IMR-90 (cell line): ENCODE data around the gene PFKFB2. TPM values are rescaled to one million over a fixed set of nuclear protein-coding genes. Genes with fewer than 3 reads are reported as not detected.
A peak's percentile ranks its signal among the peaks of the same experiment; 100 is the strongest.

ENCODE experiments used
- ATAC-seq: fragments of 200-7000 bp; cut with Tn5 transposase; 2 replicates; pipeline ENCODE4 v1.9.1; 2020; ENCODE audit warnings: low read depth, mild to moderate bottlenecking, moderate library complexity
- BruUV-seq: library from RNA; stranded (reverse); fragments of 400-500 nt; replicated peaks from 2 replicates; lab custom pipeline; 2021; lab: Mats Ljungman, UMichigan
- CTCF ChIA-PET: fragments of 300-600 bp; formaldehyde crosslinking; extraction: SDS; loops from one replicate; lab custom pipeline; 2021; ENCODE audit warnings: antibody characterized with exemption; lab: Yijun Ruan, JAX
- POLR2A ChIA-PET: fragments of 300-600 bp; sonication (Branson Sonifier 250); formaldehyde crosslinking; loops from one replicate; lab custom pipeline; 2022; ENCODE audit warnings: antibody characterized with exemption; ENCODE audit not compliant: unreplicated experiment; lab: Charles Lee
- DNase-seq: peaks from one replicate; pipeline ENCODE4 v3.0.0; 2013
- H2AFZ ChIP-seq: replicated peaks from 2 replicates; pipeline ENCODE3; 2013; ENCODE audit warnings: low read length, mild to moderate bottlenecking; ENCODE audit not compliant: poor library complexity
- H2AK5ac ChIP-seq: 2 replicates; pipeline ENCODE4 v1.6.1; 2013; ENCODE audit warnings: low read depth, low read length, inconsistent platforms
- H2AK9ac ChIP-seq: replicated peaks from 2 replicates; pipeline ENCODE3; 2013; ENCODE audit warnings: mild to moderate bottlenecking, low read depth, low read length, moderate library complexity; ENCODE audit not compliant: poor library complexity
- H2BK120ac ChIP-seq: 2 replicates; pipeline ENCODE4 v1.6.1; 2013; ENCODE audit warnings: low read depth, low read length, inconsistent platforms
- H2BK15ac ChIP-seq: 3 replicates; pipeline ENCODE4 v1.6.1; 2013; ENCODE audit warnings: low read depth, low read length, inconsistent platforms
- H2BK20ac ChIP-seq: 2 replicates; pipeline ENCODE4 v1.6.1; 2013; ENCODE audit warnings: low read depth, mild to moderate bottlenecking, inconsistent platforms, low read length, moderate library complexity
- H2BK5ac ChIP-seq: 2 replicates; pipeline ENCODE4 v1.6.1; 2013; ENCODE audit warnings: mild to moderate bottlenecking, low read depth, low read length, inconsistent platforms; ENCODE audit not compliant: poor library complexity, severe bottlenecking
- H3K14ac ChIP-seq: replicated peaks from 2 replicates; pipeline ENCODE4 v1.6.1; 2013; ENCODE audit warnings: low read depth, low read length, inconsistent platforms
- H3K18ac ChIP-seq: 2 replicates; pipeline ENCODE4 v1.6.1; 2013; ENCODE audit warnings: low read depth, low read length, control low read depth
- H3K23ac ChIP-seq: 2 replicates; pipeline ENCODE4 v1.6.1; 2013; ENCODE audit warnings: low read depth, low read length, inconsistent platforms
- H3K27ac ChIP-seq: 2 replicates; pipeline ENCODE4 v1.5.1; 2013; ENCODE audit warnings: mild to moderate bottlenecking, control low read depth, low read length; ENCODE audit not compliant: insufficient read depth
- H3K27me3 ChIP-seq: 2 replicates; pipeline ENCODE4 v1.6.1; 2013; ENCODE audit warnings: low read length; ENCODE audit not compliant: control insufficient read depth, insufficient read depth
- H3K36me3 ChIP-seq: 2 replicates; pipeline ENCODE4 v1.6.1; 2013; ENCODE audit warnings: low read length, mixed read lengths; ENCODE audit not compliant: control insufficient read depth, insufficient read depth
- H3K4ac ChIP-seq: 2 replicates; pipeline ENCODE4 v1.6.1; 2013; ENCODE audit warnings: low read depth, low read length, inconsistent platforms
- H3K4me1 ChIP-seq: 2 replicates; pipeline ENCODE4 v1.6.1; 2013; ENCODE audit warnings: low read length, mixed read lengths; ENCODE audit not compliant: control insufficient read depth, insufficient read depth
- H3K4me2 ChIP-seq: 2 replicates; pipeline ENCODE4 v1.6.1; 2013; ENCODE audit warnings: low read depth, mild to moderate bottlenecking, control low read depth, low read length, moderate library complexity
- H3K4me3 ChIP-seq: 2 replicates; pipeline ENCODE4 v1.5.1; 2013; ENCODE audit warnings: low read depth, mild to moderate bottlenecking, control low read depth, low read length, moderate library complexity; ENCODE audit not compliant: insufficient read depth
- H3K56ac ChIP-seq: 2 replicates; pipeline ENCODE4 v1.6.1; 2013; ENCODE audit warnings: low read length, inconsistent platforms; ENCODE audit not compliant: insufficient read depth; ENCODE audit errors: extremely low read depth
- H3K79me1 ChIP-seq, 2 experiments: 2 replicates each; pipeline ENCODE4 v1.6.1; 2013; ENCODE audit warnings: low read length in 2 of 2, inconsistent platforms in 1 of 2, low read depth in 1 of 2
- H3K9ac ChIP-seq: 2 replicates; pipeline ENCODE4 v1.6.1; 2013; ENCODE audit warnings: low read depth, low read length, control low read depth
- H3K9me1 ChIP-seq: 2 replicates; pipeline ENCODE4 v1.6.1; 2013; ENCODE audit warnings: low read length, inconsistent platforms; ENCODE audit not compliant: insufficient read depth
- H3K9me3 ChIP-seq: 2 replicates; pipeline ENCODE4 v1.6.1; 2013; ENCODE audit warnings: low read length; ENCODE audit not compliant: control insufficient read depth, insufficient read depth
- H4K20me1 ChIP-seq: 2 replicates; pipeline ENCODE4 v1.6.1; 2013; ENCODE audit warnings: low read length, inconsistent platforms; ENCODE audit not compliant: insufficient read depth
- H4K5ac ChIP-seq: 2 replicates; pipeline ENCODE4 v1.6.1; 2013; ENCODE audit warnings: mild to moderate bottlenecking, low read depth, low read length, control low read depth
- H4K8ac ChIP-seq, 2 experiments: 2 replicates each; pipeline ENCODE4 v1.6.1; 2013; ENCODE audit warnings: low read depth in 2 of 2, low read length in 2 of 2, control low read depth in 1 of 2, inconsistent platforms in 1 of 2
- H4K91ac ChIP-seq: 2 replicates; pipeline ENCODE4 v1.6.1; 2013; ENCODE audit warnings: low read depth, low read length, inconsistent platforms; ENCODE audit not compliant: insufficient read depth
- BHLHE40 ChIP-seq: fragments of 150-350 bp; IDR thresholded peaks from 2 replicates; pipeline ENCODE4 v1.6.1; 2016; ENCODE audit warnings: mild to moderate bottlenecking, low read depth, low read length
- CEBPB ChIP-seq: IDR thresholded peaks from 2 replicates; pipeline ENCODE4 v1.6.1; 2012; ENCODE audit warnings: low read depth, low read length, improper control_type of control experiment
- MAZ ChIP-seq: IDR thresholded peaks from 2 replicates; pipeline ENCODE4 v1.6.1; 2012; ENCODE audit warnings: low read depth, mild to moderate bottlenecking, low read length, improper control_type of control experiment, moderate library complexity, borderline replicate concordance
- dilution Hi-C: fragments of 300-500 bp; cut with HindIII; formaldehyde crosslinking; loops from one replicate; pipeline ENCODE4 v1.14.3; 2018; ENCODE audit warnings: low sequenced_read_pairs; ENCODE audit not compliant: unreplicated experiment
- in situ Hi-C: fragments of 300-500 bp; cut with MboI; formaldehyde crosslinking; loops from 3 replicates; pipeline ENCODE4 v1.14.3; 2019; ENCODE audit warnings: low sequenced_read_pairs, inconsistent platforms, mixed read lengths
- intact Hi-C: fragments of 100-400 bp; cut with micrococcal nuclease; formaldehyde crosslinking; loops from 2 replicates; pipeline ENCODE4 v1.10.0; 2022
- polyA plus RNA-seq, 3 experiments: library from polyadenylated mRNA; depleted of rRNA; stranded (reverse); fragments of >200 nt; gene quantifications; 2 replicates each; pipeline ENCODE4 v1.2.3, GENCODE V29; 2012; ENCODE audit warnings: low replicate concordance in 1 of 3
- total RNA-seq: library from RNA; depleted of rRNA; stranded (reverse); fragments of >200 nt; gene quantifications from 2 replicates; pipeline ENCODE4 v1.2.3, GENCODE V29; 2012
- TF ChIP-seq, protein P1 (sequence below): fragments of 150-350 bp; IDR thresholded peaks from 2 replicates; pipeline ENCODE4 v1.6.1; 2016; ENCODE audit warnings: low read depth, mild to moderate bottlenecking, low read length, moderate library complexity, borderline replicate concordance

PFKFB2 gene
- total and polyA plus RNA-seq, 2 of the 4 experiments (the other 2 are of a cell fraction): 0.62 to 1.3 TPM

DNA sequence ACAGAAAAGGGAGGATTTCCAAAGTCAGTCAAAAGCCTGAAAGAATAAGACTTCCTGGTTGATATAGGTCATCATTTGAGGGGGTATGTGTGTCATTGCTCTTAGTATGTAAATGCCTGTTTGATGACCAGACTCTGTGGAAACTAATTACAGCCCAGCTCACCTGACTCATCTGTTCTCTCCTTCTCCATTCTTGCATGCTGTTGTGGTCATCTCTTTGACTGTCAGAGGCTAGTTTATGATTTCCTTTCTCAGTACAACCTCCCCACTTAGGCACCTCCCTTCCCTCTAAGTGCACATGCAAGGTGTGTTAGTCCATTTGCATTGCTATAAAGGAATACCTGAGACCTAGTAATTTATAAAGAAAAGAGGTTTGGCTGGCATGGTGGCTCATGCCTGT is 18.1 kb upstream of the PFKFB2 start:
- dilution Hi-C loops: no loop called here
- CTCF ChIA-PET: no interaction called here
- DNase-seq: peak; percentile 84

More for the DNA sequence above, 18.1 kb upstream of the PFKFB2 start:
- no peak overlapping the region for H3K18ac ChIP-seq
- no peak overlapping the region for H3K14ac ChIP-seq
- ATAC-seq: peak; percentile 32
- H2BK120ac ChIP-seq: no peak overlapping the region
- no peak overlapping the region for H3K4me2 ChIP-seq
- H3K9ac ChIP-seq: no peak overlapping the region
- H3K79me1 ChIP-seq: no peaks in the 10 kb centered on the region
- no peak overlapping the region for H3K4me3 ChIP-seq
- no peak overlapping the region for H2AFZ ChIP-seq
- H3K9me1 ChIP-seq: peaks cover 7% of the 10 kb centered on the region; the same call in 1 of the 2 replicates
- H3K23ac ChIP-seq: no peak overlapping the region
- intact Hi-C loops (no loop called here), in situ Hi-C loops (no loop called here)
- no peaks in the 10 kb centered on the region for H4K20me1 ChIP-seq
- peaks cover 8% of the 10 kb centered on the region for H3K27me3 ChIP-seq
- no peak overlapping the region for H4K91ac ChIP-seq
- H3K9me3 ChIP-seq: no peaks in the 10 kb centered on the region
- H3K4ac ChIP-seq: no peak overlapping the region
- H2BK20ac ChIP-seq: no peak overlapping the region
- H3K56ac ChIP-seq: no peak overlapping the region
- no peak overlapping the region for H4K5ac ChIP-seq
- H3K4me1 ChIP-seq: peaks cover 2% of the 10 kb centered on the region
- H3K36me3 ChIP-seq: no peaks in the 10 kb centered on the region
- POLR2A ChIA-PET: no interaction called here
- H3K27ac ChIP-seq: no peak overlapping the region
- no peak overlapping the region for H2AK5ac ChIP-seq
- no peak overlapping the region for H2BK5ac ChIP-seq
- TF ChIP-seq MAZ (no peak), CEBPB (peak; percentile 67; the same call in 1 of the 2 replicates), BHLHE40 (peak; percentile 64)
- TF ChIP-seq, protein P1, sequence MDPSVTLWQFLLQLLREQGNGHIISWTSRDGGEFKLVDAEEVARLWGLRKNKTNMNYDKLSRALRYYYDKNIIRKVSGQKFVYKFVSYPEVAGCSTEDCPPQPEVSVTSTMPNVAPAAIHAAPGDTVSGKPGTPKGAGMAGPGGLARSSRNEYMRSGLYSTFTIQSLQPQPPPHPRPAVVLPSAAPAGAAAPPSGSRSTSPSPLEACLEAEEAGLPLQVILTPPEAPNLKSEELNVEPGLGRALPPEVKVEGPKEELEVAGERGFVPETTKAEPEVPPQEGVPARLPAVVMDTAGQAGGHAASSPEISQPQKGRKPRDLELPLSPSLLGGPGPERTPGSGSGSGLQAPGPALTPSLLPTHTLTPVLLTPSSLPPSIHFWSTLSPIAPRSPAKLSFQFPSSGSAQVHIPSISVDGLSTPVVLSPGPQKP: no peak
- no peak overlapping the region for H4K8ac ChIP-seq
- BruUV-seq: no TSS peak
- no peak overlapping the region for H2BK15ac ChIP-seq
- H2AK9ac ChIP-seq: no peak overlapping the region
